CD4-positive, alpha-beta T cell treated with Interleukin-17A for 1 hour (primary cell): ENCODE measurements around the gene PI4KA.
A peak's percentile ranks its signal among the peaks of the same experiment; 100 is the strongest.
"Not testable (repeated sequence)": the region's sequence is repeated elsewhere in the genome, so short reads cannot be mapped to it uniquely, and the experiment has no call there.

ENCODE experiments used
- DNase-seq: peaks from one replicate; pipeline ENCODE4 v3.0.0-alpha.2; 2020

PI4KA gene

DNA sequence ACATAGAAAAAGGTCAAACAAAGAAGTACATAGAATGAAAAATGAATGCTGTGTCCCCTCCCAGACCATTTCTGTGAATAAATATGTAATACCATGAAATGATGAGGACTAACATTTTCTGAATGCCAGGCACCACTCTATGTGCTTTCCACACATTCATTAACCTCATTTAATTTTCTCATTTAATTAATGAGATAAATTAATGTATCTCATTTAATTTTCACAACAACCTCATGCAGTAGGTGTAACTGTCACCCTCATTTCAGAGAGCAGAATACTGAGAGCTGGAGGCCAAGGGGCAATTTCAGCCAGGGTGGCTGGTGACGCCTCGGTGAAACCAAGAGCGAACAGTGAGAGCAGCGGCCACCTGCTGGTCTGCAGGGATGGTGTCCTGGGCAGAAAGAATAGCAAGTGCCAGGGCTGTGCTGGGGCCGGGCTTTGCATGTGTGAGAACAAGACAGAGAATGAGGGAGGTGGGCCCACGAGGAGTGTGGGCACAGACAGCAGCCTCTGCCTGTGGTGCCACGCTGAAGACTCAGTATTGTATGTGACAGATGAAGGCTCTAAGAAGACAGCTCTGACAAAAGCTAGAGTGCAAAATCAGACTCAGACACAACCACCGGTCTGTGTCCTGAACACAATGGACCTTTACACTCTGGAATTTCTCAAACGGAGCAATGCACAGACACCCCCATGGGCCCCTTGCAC is 86.5 kb downstream of the PI4KA start:
- no peak for DNase-seq

DNA sequence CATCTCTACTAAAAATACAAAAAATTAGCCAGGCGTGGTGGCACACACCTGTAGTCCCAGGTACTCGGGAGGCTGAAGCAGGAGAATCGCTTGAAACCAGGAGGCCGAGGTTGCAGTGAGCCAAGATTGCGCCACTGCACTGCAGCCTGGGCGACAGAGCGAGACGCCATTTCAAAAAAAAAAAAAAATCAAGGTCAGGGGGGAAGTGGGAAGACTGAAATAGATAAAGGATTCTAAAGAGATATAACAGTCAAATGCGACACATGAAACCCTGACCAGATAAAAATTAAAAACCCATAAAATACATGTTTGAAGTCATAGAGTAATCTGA is 89.2 kb downstream of the PI4KA start:
- not testable (repeated sequence) for DNase-seq

DNA sequence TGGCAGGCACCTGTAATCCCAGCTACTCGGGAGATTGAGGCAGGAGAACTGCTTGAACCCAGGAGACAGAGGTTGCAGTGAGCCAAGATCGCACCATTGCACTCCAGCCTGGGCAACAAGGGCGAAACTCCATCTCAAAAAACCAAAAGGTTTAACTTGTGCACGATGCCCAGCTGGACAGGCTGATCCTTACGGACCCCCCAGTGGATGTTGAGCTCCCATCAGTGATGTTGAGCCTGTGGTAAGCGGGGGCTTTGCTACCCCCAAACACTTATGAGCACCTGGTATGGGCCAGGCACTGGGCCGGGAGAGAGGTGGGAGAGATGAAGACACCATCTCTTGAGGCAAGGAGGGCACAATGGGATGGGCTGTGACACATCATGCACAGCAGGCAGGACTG is 92.1 kb downstream of the PI4KA start:
- DNase-seq: no peak

DNA sequence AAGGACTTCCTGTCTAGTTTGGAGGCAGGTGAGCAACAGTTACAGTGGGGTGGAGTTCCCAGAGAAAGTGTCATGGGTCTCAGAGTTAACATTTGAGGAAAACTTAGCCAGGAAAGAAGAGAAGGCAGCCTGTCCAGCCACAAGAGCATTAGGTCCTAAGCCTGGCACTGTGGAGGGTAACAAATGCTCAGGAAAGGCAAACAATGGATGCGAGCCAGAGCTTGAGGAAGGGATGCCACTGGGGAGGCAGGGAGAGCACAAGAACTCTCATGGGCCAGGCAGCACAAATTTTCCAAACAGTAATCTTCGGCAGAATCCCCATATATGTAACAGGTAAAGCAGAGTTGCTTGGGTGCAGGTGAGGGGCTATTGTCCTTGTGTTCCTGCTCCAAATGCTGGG is 92.7 kb downstream of the PI4KA start:
- no peak for DNase-seq

DNA sequence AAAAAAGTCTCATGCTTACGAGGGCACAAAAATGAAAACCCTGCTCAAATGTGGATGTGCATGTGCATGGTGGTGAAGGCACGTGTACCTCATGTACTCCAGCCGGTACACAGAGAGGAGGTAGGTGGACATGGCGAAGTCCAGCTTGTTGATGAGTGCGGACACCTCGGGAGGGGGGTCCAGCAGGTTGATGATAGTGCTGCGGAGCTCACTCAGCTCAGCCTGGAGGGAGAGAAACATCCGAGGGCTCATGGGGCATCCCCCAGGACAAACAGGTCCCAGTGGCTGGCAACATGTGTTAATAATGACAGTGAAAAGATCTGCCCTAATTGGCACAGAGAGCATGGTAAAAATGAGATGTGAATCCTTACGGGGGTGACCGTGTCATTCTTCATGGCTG is 93.9 kb downstream of the PI4KA start:
- DNase-seq: no peak

DNA sequence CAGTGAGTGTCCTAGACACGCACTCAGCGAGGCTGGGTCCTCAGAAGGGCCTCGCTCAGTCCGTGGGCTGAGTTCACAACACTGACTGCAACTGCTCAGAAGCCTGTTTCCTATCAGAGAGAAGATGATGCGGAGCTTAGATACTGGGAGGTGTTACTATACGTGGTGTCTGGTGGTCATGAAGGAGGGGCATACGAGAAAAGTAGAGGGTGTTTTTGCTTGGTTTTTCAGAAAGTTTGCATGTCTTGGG is 94.2 kb downstream of the PI4KA start:
- DNase-seq: no peak

DNA sequence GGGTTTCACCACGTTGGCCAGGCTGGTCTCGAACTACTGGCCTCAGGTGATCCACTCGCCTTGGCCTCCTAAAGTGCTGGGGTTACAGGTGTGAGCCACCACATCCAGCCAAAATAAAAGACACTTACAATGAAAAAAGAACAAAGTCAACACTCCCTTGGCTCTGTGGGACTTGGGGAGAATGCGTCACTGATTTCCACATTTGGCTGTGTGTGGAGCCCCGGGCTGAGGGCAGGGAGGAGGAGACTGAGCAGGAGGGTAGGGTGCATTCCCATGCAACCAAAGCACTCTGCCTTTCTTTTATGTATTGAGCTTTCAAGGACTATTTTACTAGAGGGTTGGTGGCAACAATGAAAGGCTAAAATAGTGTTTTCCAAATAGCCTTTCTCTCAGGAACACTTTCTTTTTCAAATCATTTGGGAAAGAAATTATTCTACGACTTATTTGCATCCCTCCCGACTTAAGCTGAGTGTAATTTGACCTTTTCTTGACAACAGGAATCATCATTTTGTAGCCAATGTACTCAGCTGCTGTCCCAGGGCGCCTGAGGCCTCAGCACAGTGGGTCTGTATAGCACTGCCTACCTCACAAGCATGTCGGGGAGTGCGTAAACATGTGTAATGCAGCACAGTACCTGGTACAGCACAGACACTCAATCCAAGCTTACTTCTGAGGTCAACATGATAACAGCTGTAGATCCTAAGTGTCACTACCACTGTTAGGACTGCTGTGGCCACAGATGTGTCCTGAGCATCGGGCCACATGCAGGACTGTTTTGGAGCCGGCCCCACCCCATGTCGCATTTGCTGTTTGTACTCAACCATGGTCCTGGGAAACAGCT is 94.8 kb downstream of the PI4KA start:
- DNase-seq: no peak

DNA sequence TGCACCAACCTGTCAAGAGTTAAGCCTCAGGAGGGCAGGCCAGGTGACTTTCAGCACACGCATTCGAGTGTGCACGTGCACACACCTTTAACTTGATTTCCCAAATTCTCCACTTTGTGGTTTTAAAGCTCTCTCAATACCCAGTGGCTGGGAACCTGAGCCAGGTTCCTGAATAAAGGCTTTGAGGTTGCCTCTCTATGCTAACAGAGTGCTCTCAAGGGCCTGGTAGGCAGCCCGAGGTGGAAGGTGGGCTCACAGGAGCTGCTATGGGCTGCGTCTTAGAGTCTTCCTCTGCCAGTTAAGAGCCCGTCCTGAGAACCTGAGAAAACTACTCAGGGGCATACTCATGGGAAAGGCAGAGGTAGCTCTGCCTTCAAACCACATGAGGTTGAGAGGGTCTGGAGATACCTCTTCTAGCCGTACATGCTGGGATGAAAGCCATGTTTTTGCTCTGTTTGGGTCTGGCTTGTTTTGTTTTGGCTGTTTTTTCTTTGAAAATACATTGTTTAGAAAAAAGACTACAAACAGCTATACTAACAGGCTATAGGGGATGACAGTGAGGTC is 96.3 kb downstream of the PI4KA start:
- DNase-seq: no peak

DNA sequence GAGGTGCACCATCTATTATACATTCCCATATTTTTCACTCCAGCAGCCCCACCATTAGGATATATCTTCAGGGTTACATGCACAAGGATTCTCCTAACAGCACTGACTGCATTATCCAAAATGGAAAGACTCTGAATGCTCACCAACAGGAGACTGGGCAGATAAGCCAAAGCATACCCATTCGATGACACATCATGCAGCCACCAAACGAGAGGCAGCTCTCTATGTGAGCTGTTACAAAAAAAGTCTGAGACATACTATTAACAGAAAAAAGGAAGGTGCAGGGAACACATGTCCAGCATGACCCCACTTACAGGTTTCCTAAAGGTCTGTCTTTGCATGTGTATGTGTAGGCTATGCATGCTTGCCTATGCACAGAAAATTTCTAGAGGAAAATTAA is 97.1 kb downstream of the PI4KA start:
- no peak for DNase-seq

DNA sequence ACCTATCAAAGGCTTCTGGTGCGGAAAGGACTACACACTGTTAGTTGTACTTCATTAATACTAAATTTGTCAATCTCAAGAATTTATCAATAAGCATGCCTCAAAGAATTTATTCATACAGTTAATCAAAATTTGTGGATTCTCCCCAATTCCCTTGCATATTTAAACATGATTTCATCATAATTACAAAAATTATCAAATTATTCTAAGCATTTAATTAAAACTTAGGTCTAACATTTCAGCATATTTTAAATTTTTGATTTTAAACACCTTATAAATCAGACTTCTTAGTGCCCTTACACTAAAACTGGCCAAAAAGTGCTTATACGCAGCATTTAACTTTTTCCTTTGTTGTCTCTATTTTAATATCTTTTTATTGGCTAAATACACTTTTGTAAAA is 98.5 kb downstream of the PI4KA start:
- DNase-seq: no peak

DNA sequence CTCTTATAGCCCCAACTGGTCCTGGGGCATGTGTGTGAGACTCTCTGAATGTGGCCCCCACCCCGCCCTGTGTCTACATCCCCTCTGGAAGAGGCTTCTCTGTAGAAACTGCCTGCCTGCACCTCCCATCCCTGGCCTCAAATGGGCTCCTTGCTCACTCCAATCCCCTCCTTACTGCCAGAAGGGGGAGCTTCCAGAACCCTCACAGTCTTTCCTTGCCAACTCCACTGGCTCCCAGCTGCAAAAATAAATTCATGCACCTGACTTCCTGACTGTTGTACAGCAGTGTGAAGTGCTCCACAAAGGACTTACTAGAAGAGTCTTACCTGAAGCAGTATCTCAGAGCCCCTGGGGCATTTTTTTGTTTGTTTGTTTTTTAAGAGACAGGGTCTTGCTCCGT is 99.9 kb downstream of the PI4KA start:
- no peak for DNase-seq

DNA sequence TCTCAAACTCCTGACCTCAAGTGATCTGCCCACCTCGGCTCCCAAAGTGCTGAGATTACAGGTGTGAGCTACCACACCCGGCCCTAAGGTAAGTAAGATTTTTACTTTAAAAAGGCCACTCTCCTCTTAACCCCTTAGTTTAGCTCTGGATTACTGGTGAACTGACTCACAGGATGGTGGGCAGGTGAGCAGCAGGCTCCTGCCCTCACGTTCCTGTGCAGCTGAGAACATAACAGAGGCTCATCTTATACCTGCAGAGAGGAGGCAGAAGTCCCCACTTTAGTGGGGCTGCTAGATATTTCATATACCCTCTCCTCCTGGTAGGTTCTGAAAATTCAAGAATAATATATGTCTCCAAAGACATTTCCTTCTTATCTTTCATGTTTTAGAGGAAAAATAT is 101.8 kb downstream of the PI4KA start:
- DNase-seq: no peak

DNA sequence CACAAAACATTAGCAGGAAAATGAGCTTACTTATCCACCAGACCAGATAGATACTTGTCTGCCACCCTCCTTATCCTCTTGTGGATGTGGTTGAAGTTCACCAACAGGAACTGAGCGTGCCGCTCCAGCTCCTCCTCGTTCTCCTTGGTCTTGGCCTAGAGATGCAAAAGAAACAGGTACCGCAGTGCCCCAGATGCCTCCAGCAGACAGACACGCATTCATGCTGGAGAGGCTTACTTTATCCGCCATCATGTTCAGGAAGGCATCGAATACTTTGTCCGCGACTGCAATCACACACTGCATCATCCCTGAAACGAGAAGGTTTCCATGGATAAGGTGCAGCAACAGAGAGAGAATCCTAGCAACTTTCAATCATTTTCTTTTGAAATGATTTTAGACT is 105.7 kb downstream of the PI4KA start:
- DNase-seq: no peak

DNA sequence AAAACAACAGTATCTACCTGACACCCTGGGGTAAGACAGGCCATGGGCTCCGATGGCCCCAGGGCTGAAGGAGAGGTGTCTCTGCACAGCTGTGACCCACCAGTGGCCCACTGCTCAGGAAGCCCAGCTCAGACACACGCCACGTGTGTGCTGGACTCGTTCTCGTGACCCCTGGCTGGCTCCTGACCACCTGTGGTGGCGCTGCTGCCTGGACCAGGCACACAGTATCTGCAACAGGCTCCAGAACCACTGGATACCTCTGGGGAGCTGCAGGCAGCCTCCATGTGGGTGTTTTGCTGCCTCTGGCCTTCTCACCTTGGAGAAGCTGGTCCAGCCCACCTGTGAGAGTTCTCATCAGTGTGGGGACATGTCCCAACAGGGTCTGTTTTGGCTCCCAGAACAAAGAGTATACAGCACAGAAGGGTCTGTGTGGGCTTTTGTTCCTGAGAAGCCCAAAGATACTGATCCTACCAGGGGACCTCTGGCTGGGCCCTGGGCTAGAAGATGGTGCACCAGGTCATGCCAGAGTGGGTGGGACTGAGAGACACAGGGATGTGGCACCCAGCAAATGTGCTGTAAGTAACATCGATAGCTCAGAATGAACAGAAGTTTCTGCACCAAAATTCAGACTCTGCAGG is 106.4 kb downstream of the PI4KA start:
- no peak for DNase-seq

DNA sequence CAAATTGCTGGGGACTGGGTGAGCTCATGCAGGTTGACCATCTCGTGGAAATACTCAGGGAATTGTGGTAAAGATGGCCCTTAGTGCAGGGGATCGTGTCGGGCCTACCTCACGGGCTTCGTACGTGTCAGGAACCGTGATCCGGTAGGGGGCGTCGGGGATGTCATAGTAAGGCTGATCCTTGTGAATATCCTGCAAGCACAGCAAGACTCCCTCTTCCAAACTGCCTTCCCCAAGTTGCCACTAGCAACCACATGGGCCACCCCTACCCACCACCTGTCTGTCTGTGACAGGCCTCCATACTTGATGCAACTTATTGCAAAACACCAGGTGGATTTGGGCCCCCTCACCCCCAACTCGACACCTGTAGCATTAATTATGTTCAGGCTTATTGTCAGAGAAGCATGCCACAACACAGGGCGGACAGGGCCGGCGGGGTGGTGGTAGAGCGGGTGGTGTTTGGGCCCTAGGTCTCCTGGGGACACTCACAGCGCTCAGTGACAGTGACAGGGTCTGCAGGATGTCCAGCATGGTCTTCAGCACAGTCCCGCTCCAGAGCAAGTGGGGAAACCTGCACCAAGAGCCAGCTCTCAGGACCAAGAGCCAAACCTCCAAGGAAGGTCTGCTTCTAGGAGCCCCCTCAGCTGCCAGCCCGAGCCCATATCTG is 107.3 kb downstream of the PI4KA start:
- DNase-seq: no peak

DNA sequence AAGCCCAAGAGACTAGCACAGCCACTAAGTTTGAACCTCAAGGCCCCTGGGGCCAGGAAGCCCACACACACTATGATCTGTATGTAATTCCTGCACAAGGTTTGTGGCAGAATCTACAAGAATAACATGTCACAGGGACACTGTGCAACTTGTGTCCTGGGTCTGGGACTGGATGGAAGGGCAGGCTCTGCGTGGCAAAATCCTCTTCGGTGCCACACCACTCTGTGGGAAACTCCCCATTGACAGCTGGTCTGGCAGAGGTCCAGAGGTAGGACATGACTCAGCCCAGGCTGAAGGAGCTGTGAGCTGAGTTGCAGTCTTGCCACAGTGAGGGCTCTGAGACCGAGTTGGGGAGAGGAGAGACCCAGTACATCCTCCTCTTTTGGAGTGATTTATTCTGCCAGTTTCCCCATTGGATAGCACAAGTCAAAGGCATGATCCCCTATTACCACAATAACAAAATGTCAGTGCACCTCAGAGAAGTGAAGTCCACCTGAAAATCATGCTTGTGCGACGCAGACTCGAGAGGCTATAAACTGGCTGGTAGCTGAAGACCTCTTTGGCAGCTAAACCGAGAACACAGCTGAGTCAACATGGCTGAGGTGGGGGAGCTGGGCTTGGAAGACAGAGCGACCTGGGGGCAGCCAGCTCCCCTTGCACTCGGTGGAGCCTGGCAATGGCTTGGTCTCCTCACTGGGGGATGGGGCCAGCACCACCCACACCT is 108.0 kb downstream of the PI4KA start:
- peak; percentile 24 for DNase-seq

DNA sequence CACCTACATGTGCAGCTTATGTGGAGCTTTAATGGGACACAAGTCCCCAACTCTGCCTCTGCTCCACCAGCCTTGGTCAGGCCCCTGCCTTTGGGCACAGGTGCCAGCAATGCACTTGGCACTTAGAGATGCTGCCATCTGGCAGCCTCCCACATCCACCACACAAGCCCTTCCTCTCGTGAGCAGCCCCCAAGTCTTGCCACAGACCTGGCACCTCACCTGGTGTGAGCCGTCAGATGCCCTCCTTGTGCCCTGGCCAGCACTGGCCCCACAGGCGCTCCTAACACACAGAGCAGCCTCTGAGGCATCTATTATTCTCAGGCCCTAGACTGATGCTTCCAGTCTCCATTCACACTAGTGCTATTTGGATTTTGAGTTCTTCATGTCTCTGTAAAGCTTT is 109.2 kb downstream of the PI4KA start:
- DNase-seq: no peak

DNA sequence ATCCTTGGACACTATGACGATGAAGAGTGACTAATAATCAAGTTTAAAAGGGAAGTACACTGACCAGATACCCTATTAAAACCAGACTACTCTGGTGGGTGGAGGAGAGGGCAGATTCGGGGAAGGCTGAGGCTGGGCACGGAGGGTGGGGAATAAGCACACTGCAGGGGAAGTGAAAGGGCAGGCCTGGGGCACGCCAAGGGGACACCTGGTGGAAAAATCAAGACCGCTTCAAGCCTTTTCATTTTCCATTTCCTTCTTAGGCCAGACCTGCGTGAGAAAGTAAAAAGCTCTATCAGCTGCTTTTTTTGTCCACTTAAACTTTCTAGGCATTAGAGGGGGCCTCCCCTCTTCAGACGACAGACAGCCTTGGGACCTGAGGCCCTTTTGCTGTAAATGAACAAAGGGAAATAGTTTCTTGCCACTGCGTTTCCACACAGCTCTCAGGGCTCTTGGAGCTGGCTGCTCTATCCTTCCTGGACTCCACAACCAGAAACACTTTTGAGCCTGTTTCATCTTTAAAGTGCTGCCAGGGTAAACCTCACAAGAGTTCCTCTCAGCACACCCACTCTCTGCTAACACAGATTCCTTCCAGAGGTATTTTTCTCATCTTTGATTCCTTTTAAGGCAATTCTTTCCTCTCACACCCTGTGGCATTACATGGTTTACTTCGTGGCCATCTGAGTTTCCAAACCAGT is 109.7 kb downstream of the PI4KA start:
- no peak for DNase-seq

DNA sequence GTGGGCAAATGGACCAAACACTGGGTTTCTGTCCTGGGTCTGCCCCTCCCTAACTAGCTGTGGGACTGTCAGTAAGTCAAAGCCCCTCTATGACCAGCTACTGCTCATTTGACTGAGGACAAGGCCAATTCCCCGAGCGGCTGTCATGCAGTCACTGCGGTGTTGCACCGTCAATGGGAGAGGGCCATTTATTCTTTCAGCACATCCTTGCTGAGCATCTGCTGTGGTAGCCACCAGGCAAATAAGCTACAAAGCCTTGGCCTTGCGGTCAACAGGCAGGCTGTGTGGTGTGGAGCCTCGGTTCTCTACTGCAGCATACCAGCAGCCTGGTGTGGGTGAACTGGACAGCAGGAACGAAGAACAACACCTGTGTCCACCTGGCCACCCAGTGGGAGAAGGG is 110.5 kb downstream of the PI4KA start:
- DNase-seq: no peak

DNA sequence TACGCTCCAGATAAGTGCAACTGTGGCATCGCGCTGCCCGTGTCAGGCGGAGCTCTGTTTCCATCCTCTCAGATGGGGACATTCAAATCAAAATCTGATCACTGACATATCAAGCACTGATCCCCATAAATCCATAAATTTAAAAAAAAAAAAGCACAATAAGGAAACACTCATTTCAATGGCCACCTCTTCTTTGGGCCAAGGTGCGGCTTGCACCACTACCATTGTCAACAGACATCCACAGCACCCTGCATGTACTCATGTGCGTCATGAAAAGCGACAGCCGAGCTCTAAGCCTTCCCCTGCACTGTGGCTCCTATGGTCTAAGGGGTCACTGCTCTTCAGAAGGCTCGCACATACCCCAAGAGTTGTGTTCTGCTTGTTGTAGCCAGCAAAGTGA is 111.4 kb downstream of the PI4KA start:
- DNase-seq: no peak

DNA sequence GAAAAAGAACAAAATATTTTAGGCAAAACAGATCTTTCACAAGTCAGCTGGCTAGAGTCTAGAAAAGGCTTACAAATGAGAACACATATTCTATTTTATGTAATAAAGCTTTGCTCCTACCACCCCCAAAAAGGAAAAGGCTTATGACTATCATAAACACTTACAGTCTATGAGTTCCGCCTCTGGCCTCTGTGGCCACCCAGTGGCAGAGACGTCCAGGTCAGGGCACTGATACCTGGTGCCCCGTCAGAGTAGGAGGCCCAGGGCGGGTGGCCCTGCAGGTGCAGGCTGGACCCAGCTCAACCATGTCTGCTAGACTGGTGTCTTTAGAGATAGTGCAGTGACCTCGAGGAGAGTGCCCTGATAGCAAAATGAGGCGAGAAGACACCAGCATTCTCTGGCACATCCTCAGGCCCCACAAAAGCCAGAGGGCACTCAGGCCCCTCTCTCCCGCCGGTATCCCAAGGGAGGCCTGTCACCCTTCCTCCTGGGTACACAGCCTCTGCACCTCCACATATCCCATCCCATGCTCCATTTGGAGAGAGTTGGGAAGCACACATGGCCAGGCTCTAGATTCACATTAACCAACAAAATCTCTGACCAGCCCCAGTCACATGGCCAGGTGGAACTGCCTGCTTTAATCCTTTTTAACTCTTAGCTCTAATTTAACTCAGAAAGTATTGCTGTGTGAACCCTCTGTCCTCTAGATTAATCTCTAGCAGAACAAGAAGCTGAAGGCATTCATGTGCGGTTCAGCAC is 112.0 kb downstream of the PI4KA start:
- no peak for DNase-seq

DNA sequence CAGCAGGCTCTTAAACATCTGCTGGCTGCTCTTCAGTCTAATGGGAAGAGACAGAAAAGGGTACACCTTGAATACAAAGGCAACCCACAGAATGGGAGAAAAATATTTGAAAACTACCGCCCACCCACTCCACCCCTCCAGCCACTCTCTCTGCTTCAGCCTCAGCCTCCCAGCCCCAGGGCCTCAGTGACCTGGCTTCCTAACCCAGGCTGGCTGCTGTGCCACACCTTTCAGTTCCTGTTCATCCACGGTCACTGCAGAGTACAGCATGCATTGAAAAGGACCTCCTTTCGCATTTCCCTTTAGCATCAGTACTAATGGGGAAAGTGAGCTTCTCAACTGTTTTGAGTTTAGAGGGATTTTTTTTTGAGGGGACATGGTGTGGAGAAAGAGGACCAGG is 113.5 kb downstream of the PI4KA start:
- no peak for DNase-seq
